ENCODE data around the gene SYNGR2.

Gene SYNGR2

DNA sequence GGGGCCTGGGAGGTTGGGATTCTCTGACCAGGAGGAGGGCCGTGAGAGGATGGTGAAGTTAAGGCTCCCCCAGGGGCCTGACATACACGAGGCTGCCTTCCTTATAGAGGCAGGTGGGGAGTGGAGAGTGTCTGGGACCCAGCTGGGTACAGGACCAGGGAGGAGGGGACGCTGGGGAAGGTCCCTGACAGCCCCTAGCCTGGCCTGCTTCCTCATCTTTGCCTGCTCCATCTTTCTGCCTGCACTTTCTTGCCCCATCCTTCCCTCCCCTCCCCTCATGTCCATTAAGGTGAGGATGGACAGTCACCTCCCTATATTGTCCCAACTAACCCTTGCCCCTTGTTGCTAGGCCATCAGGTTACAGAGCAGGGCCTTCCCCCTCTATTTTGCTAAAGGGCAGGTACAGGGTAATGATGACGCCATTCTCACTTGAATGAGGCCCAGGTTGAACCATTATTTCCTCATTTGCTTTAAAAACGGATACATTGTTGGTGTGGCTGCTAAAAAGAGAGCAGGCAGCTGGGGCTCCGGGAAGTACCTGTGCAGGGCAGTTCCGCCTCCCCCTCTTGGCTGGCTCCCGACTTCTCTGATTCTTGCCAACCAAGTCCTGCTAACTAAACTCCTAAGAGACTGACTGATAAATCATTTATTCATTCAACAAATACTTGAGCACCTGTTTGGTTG lies 20.9 kb upstream of the SYNGR2 start:
- WGBS, result 79% methylated on average over 8 of the region's 8 CpGs
- no peaks in the 10 kb centered on the region for H3K36me3 ChIP-seq (ENCODE audit: insufficient read depth, low read length)
- no peaks in the 10 kb centered on the region for H3K27me3 ChIP-seq (ENCODE audit: insufficient read depth, low read length)
- H3K9ac ChIP-seq (ENCODE audit: low read depth, low read length), result no peak overlapping the region
- H3K27ac ChIP-seq (ENCODE audit: low read depth, low read length), result no peak overlapping the region
- H3K4me3 ChIP-seq (ENCODE audit: low read length), result no peak overlapping the region
- H3K4me1 ChIP-seq (ENCODE audit: insufficient read depth, low read length), result no peaks in the 10 kb centered on the region
- no peaks in the 10 kb centered on the region for H3K9me3 ChIP-seq (ENCODE audit: insufficient read depth, low read depth, low read length)

DNA sequence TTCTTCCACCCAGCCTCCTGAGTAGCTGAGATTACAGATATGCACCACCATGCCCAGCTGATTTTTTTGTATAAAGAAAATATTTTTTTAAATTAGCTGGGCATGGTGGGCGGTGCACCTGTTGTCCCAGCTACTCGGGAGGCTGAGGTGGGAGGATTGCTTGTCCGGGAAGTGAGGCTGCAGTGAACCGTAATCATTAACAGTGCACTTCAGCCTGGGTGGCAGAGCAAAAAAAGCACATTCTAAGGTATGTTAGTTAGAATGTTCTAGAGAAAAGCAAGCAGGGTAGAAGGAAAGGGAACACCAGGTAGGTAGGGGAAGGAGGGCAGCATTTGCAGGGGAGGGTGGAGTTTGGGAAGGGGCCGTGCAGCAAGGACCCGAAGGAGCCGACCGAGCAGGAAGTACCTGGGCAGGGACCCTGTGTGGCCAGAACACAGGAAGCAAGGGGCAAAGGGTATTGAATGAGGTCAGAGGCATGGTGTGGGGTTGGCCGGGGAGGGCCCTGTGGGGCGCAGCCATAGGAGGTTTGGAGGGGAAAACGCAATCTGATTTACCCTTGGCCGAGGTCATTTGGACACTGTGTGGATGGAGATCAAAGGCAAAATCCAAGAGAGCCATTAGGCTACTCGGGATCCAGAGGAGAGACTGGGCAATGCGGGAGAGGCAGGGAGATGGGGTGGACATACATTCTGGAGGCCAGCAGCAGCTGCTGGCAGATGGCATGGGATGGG lies 19.9 kb upstream of the SYNGR2 start:
- Histone ChIP-seq H3K27me3 (ENCODE audit: insufficient read depth, low read length) (no peaks in the 10 kb centered on the region), H3K9me3 (ENCODE audit: insufficient read depth, low read depth, low read length) (no peaks in the 10 kb centered on the region), H3K9ac (ENCODE audit: low read depth, low read length) (no peak overlapping the region), H3K36me3 (ENCODE audit: insufficient read depth, low read length) (no peaks in the 10 kb centered on the region), H3K4me1 (ENCODE audit: insufficient read depth, low read length) (no peaks in the 10 kb centered on the region), H3K27ac (ENCODE audit: low read depth, low read length) (no peak overlapping the region), H3K4me3 (ENCODE audit: low read length) (no peak overlapping the region)
- 90% methylated on average over 14 of the region's 14 CpGs for WGBS

DNA sequence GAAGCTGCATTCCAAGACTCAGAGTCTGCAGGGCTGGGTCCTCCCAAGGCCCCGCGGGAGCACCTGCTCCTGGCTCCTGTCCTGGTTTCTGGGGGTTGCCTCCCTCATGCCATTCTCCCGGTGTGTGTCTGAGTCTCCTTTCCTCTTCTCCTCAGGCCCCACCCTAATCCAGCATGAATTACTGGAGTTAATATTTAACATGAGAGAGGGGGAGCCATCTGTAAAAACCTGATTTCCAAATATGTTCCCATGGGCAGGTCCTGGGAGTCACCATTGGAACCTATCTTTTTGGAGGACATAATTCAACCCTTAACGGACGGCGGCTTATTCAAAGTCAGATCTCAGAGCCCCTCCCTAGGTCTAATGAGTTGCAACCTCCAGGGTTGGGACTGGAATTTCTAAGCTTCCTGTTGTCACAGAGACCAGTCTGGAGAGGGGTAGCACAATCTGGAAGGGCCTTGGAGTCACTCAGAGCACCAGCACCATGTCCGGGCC lies 16.8 kb upstream of the SYNGR2 start:
- Histone ChIP-seq H3K36me3 (ENCODE audit: insufficient read depth, low read length) (no peaks in the 10 kb centered on the region), H3K27me3 (ENCODE audit: insufficient read depth, low read length) (no peaks in the 10 kb centered on the region), H3K27ac (ENCODE audit: low read depth, low read length) (no peak overlapping the region), H3K9me3 (ENCODE audit: insufficient read depth, low read depth, low read length) (no peaks in the 10 kb centered on the region), H3K9ac (ENCODE audit: low read depth, low read length) (no peak overlapping the region), H3K4me3 (ENCODE audit: low read length) (no peak overlapping the region), H3K4me1 (ENCODE audit: insufficient read depth, low read length) (no peaks in the 10 kb centered on the region)
- 90% methylated on average over 7 of the region's 7 CpGs for WGBS

DNA sequence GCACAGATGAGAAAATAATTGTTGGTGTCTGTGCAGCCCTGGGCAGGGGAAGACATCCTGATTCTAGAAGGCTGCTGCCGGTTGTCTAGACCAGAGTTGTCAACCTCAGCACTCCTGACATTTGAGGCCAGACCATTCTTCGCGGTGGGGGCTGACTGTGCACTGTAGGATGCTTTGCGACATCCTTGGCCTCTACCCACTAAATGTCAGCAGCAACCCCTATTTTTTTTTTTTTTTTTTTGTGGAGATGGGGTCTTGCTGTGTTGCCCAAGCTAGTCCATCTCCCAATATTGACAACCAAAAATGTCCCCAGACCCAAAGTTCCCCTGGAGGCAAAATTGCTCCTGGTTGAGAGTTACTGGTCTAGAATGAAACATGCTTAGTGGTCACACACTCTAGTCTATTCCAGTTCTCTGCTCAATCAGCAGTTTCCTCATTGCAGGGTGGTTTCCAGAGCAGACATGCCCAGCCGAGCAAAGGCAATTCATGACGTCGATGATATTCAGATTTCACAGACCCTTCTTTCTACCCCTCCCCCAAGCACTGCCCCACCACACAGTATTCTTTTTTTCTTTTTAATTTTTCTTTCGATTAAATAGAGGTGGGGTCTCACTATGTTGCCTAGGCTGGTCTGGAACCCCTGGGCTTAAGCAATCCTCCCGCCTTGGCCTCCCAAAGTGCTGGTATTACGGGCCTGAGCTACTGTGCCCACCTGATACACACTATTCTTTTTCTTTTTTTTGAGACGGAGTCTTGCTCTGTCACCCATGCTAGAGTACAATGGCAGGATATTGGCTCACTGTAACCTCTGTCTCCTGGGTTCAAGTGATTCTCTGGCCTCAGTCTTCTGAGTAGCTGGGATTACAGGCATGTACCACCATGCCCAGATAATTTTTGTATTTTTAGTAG lies 13.2 kb upstream of the SYNGR2 start:
- no peak overlapping the region for H3K27ac ChIP-seq (ENCODE audit: low read depth, low read length)
- no peak overlapping the region for H3K9ac ChIP-seq (ENCODE audit: low read depth, low read length)
- H3K9me3 ChIP-seq (ENCODE audit: insufficient read depth, low read depth, low read length), result no peaks in the 10 kb centered on the region
- 92% methylated on average over 10 of the region's 11 CpGs for WGBS
- H3K36me3 ChIP-seq (ENCODE audit: insufficient read depth, low read length), result no peaks in the 10 kb centered on the region
- H3K4me3 ChIP-seq (ENCODE audit: low read length), result no peak overlapping the region
- no peaks in the 10 kb centered on the region for H3K27me3 ChIP-seq (ENCODE audit: insufficient read depth, low read length)
- no peaks in the 10 kb centered on the region for H3K4me1 ChIP-seq (ENCODE audit: insufficient read depth, low read length)

DNA sequence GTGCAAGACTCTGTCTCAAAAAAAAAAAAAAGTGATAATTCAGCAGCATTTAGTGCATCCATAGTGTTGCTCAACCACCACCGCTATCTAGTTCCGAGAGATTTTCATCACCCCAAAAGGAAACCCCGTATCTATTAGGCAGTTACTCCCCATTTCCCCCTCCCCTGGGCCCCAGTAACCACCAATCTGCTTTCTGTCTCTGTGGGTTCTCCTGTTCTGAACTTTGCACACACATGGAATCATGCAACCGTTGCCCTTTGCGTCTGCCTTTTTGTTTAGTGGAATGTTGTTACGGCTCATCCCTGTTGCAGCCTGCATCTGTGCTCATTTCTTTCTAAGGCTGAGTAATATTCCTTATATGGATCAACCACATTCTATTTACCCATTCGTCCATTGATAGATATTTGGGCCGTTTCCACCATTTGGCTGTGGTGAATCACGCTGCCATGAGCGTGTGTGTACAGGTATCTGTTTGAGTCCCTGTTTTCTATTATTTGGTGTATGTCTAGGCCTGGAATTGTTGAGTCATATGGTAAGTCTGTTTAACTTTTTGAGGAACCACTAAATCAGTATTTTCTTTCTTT lies 8.7 kb upstream of the SYNGR2 start:
- Histone ChIP-seq H3K9me3 (ENCODE audit: insufficient read depth, low read depth, low read length) (no peaks in the 10 kb centered on the region), H3K27ac (ENCODE audit: low read depth, low read length) (no peak overlapping the region), H3K4me3 (ENCODE audit: low read length) (no peak overlapping the region), H3K27me3 (ENCODE audit: insufficient read depth, low read length) (no peaks in the 10 kb centered on the region), H3K36me3 (ENCODE audit: insufficient read depth, low read length) (no peaks in the 10 kb centered on the region), H3K9ac (ENCODE audit: low read depth, low read length) (no peak overlapping the region), H3K4me1 (ENCODE audit: insufficient read depth, low read length) (no peaks in the 10 kb centered on the region)
- WGBS, result 96% methylated on average over 10 of the region's 10 CpGs

DNA sequence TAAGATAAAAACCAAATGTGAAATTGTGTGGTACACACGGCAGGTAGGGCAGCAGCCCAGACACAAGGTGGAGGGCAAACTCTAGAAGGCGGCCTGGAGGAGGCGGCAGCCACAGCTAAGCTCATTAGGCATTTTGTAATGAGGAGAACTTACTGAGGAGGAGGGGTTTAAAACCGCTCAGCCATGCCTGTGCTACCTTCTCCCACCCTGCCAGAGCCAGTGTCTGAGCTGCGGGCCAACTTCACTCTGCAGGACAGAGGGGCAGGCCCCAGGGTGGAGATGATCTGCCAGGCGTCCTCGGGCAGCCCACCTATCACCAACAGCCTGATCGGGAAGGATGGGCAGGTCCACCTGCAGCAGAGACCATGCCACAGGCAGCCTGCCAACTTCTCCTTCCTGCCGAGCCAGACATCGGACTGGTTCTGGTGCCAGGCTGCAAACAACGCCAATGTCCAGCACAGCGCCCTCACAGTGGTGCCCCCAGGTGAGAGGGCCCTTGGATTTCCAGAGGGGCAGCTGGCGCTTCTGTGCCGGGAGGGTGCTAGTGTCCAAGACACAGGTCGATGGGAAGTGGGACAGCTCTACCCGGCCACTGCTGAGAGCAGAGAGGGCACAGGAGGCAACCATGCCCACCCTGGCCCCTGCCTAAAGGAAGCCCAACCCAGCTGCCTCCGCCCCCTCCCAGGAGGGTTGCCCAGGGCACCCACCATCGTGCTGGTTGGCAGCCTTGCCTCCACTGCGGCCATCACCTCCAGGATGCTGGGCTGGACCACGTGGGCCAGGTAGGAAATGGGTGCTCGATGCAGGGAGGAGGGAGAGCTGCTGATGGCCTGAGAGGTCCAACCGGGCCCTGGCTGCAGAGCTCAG lies 4.3 kb upstream of the SYNGR2 start:
- H3K4me3 ChIP-seq (ENCODE audit: low read length), result no peak overlapping the region
- no peak overlapping the region for H3K9ac ChIP-seq (ENCODE audit: low read depth, low read length)
- 88% methylated on average over 22 of the region's 22 CpGs for WGBS

DNA sequence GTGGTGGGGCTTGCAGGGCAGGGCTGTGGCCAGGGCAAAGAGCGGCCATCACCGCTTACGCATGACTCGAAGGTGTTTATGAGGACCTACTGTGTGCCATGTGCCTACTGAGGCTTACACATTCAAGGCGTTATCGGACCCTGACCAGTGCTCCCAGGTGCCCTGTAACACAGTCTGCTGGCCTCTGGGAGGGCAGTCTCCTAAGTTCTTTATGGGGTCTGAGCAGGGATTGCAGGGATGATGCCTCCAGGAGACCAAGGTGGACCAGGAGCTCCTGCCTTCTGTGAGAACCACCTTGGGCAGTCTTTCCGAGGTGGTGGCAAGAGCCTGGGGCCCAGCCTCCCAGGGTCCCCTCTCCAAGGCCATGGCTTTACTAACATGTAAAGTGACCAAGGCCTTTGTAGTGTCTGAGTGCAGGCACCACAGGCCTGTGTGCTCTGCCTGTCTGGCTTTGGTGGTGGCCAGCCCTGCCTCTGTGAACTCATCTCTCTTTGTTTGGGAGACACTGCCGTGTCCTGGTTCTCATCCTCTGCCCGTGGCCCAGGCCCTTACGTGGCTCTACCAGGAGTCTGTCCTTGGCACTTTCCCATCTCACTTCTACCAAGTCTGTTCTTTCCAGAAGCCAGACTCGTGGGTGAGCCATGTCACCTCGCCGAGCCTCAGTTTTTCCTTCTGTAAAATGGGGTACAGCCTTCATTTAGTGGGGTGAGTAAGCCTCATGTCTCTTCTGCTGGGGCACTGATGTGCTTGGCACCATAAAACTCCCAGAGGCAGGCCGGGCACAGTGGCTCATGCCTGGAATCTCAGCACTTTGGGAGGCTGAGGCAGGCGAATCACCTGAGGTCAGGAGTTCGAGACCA lies 3.4 kb upstream of the SYNGR2 start:
- no peak overlapping the region for H3K9ac ChIP-seq (ENCODE audit: low read depth, low read length)
- H3K27me3 ChIP-seq (ENCODE audit: insufficient read depth, low read length), result no peaks in the 10 kb centered on the region
- WGBS, result 94% methylated on average over 16 of the region's 16 CpGs
- no peaks in the 10 kb centered on the region for H3K9me3 ChIP-seq (ENCODE audit: insufficient read depth, low read depth, low read length)
- H3K4me3 ChIP-seq (ENCODE audit: low read length), result no peak overlapping the region
- no peak overlapping the region for H3K27ac ChIP-seq (ENCODE audit: low read depth, low read length)
- no peaks in the 10 kb centered on the region for H3K36me3 ChIP-seq (ENCODE audit: insufficient read depth, low read length)
- H3K4me1 ChIP-seq (ENCODE audit: insufficient read depth, low read length), result no peaks in the 10 kb centered on the region

More for the DNA sequence above, 4.3 kb upstream of the SYNGR2 start:
- no peaks in the 10 kb centered on the region for H3K27me3 ChIP-seq (ENCODE audit: insufficient read depth, low read length)
- no peaks in the 10 kb centered on the region for H3K36me3 ChIP-seq (ENCODE audit: insufficient read depth, low read length)
- no peaks in the 10 kb centered on the region for H3K4me1 ChIP-seq (ENCODE audit: insufficient read depth, low read length)
- no peak overlapping the region for H3K27ac ChIP-seq (ENCODE audit: low read depth, low read length)
- no peaks in the 10 kb centered on the region for H3K9me3 ChIP-seq (ENCODE audit: insufficient read depth, low read depth, low read length)

DNA sequence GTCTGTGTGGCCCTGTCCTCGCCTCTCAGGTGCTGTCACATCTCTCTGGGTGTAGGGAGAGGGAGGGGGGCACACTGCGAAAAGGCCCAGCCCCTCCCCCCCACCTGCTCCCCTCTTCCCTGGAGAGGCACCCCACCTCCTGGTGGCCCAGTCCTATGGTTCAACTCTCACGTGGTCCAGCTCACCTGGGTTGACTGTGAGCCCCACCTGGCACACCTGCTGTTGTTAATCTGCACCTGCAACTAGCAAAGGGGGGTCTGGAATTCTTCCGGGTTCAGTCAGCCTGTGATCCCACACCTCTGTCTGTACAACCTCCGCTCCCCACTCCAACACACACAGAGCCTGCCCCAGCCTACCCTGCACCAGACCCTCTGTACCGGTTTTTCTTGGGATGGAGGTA lies 2.0 kb upstream of the SYNGR2 start:
- H3K36me3 ChIP-seq (ENCODE audit: insufficient read depth, low read length), result no peaks in the 10 kb centered on the region
- H3K9ac ChIP-seq (ENCODE audit: low read depth, low read length), result no peak overlapping the region
- H3K27ac ChIP-seq (ENCODE audit: low read depth, low read length), result no peak overlapping the region
- no peaks in the 10 kb centered on the region for H3K27me3 ChIP-seq (ENCODE audit: insufficient read depth, low read length)
- H3K9me3 ChIP-seq (ENCODE audit: insufficient read depth, low read depth, low read length), result no peaks in the 10 kb centered on the region
- H3K4me3 ChIP-seq (ENCODE audit: low read length), result no peak overlapping the region
- H3K4me1 ChIP-seq (ENCODE audit: insufficient read depth, low read length), result no peaks in the 10 kb centered on the region
- 63% methylated on average over 4 of the region's 6 CpGs for WGBS

DNA sequence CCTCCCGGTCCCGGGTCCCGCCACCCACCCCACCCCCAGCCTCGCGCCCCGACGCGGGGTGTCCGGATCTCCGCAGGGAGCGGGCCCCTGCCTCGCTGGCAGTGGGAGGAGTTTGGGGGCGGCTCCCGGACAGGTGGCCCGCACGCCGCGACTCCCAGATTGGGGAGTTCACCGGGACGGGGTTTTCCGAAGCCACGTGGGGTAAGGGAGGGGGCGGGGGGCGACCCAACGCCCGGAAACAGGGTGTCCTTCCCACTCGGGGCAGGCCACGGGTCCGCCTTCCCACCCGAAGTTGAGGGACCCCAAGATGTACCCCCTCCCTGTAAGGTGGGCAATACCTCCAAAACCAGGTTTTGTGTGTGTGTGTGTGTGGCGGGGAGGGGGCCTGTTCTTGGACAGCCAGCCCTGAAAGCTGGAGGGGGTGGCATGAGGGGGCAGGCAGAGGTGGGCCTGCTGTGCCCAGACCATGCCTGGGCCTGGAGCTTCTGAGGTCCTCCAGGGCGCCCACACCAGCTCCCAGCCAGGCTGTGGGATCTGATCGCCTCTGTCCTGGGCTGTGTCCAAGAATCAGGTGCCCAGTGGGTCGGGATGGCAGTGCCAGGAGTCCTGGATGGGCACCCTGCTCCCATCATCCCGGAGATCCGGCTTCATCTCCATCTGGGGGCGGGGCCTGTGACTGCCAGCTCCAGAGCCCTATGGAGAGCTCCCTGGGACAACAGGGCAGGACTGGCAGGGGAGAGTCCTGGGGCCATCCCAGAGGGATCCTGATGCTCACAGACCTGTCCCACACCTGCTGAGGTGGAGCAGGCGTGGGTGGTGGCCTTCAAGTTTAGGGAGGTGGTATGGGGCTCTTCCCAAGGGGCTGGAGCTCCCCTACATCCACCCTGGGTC lies 767 bp downstream of the SYNGR2 start:
- H3K9me3 ChIP-seq (ENCODE audit: insufficient read depth, low read depth, low read length), result no peaks in the 10 kb centered on the region
- no peak overlapping the region for H3K27ac ChIP-seq (ENCODE audit: low read depth, low read length)
- H3K4me3 ChIP-seq (ENCODE audit: low read length), result peak overlapping the region; percentile 65
- no peaks in the 10 kb centered on the region for H3K27me3 ChIP-seq (ENCODE audit: insufficient read depth, low read length)
- H3K9ac ChIP-seq (ENCODE audit: low read depth, low read length), result no peak overlapping the region
- peaks cover 10% of the 10 kb centered on the region; the same call in 1 of the 2 replicates for H3K4me1 ChIP-seq (ENCODE audit: insufficient read depth, low read length)
- H3K36me3 ChIP-seq (ENCODE audit: insufficient read depth, low read length), result peaks cover 13% of the 10 kb centered on the region
- 11% methylated on average over 38 of the region's 38 CpGs for WGBS

Data from HUES64 (cell line).